Transverse colon (tissue), 4 donors: ENCODE measurements around the gene ATP6AP1.
"Not testable (repeated sequence)": the region's sequence is repeated elsewhere in the genome, so short reads cannot be mapped to it uniquely, and the experiment has no call there.

Source experiments
- CTCF ChIP-seq, 5 experiments: fragments of 200-600 bp in 3 of 5; fragments of 450-650 bp in 2 of 5; sonication (generic) in 3 of 5; IDR thresholded peaks; 1 replicate in 2 of 5; 2 replicates in 3 of 5; pipeline ENCODE4 v1.5.1; 2016 to 2017; ENCODE audit warnings: antibody characterized with exemption in 5 of 5, inconsistent platforms in 3 of 5, mild to moderate bottlenecking in 2 of 5, moderate library complexity in 1 of 5
- EP300 ChIP-seq: sonication (generic); formaldehyde crosslinking; IDR thresholded peaks from one replicate; pipeline ENCODE4 v1.6.1; 2017; ENCODE audit warnings: antibody characterized with exemption, low read depth
- POLR2A ChIP-seq: fragments of 450-650 bp; IDR thresholded peaks from one replicate; pipeline ENCODE4 v1.6.1; 2016; ENCODE audit warnings: antibody characterized with exemption, mild to moderate bottlenecking, moderate library complexity
- POLR2AphosphoS5 ChIP-seq, 3 donors: sonication (generic); formaldehyde crosslinking; IDR thresholded peaks; one replicate each; pipeline ENCODE4 v1.6.1; 2016; ENCODE audit warnings: antibody characterized with exemption in 3 of 3

GRCh38 chrX:154400369-154400817 lies 28.1 kb upstream of the ATP6AP1 start:
- not testable (repeated sequence) for TF ChIP-seq CTCF (IDR thresholded peaks at IDR 0.05); EP300; POLR2A; POLR2AphosphoS5 (IDR thresholded peaks at IDR 0.05)
